Body of pancreas (tissue), 4 donors: Measurements from ENCODE around the gene RACK1.

Experiments
- POLR2A ChIP-seq, 3 donors: fragments of 450-650 bp; IDR thresholded peaks; one replicate each; pipeline ENCODE4 v1.6.1; 2016; ENCODE audit warnings: antibody characterized with exemption in 3 of 3, mild to moderate bottlenecking in 2 of 3
- TF ChIP-seq, protein P1 (sequence below), 7 experiments: fragments of 450-650 bp in 4 of 7; fragments of 200-600 bp in 3 of 7; sonication (generic) in 3 of 7; IDR thresholded peaks; one replicate each; pipeline ENCODE4 v1.5.1; 2016 to 2019; ENCODE audit warnings: antibody characterized with exemption in 7 of 7

GRCh38 chr5:181223729-181224389, 19.8 kb downstream of the RACK1 start:
- TF ChIP-seq, protein P1, sequence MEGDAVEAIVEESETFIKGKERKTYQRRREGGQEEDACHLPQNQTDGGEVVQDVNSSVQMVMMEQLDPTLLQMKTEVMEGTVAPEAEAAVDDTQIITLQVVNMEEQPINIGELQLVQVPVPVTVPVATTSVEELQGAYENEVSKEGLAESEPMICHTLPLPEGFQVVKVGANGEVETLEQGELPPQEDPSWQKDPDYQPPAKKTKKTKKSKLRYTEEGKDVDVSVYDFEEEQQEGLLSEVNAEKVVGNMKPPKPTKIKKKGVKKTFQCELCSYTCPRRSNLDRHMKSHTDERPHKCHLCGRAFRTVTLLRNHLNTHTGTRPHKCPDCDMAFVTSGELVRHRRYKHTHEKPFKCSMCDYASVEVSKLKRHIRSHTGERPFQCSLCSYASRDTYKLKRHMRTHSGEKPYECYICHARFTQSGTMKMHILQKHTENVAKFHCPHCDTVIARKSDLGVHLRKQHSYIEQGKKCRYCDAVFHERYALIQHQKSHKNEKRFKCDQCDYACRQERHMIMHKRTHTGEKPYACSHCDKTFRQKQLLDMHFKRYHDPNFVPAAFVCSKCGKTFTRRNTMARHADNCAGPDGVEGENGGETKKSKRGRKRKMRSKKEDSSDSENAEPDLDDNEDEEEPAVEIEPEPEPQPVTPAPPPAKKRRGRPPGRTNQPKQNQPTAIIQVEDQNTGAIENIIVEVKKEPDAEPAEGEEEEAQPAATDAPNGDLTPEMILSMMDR (IDR thresholded peaks at IDR 0.05), result no peak
- no peak for TF ChIP-seq POLR2A (IDR thresholded peaks at IDR 0.05)
